ENCODE measurements around the gene SUSD6.
"Not testable (repeated sequence)": the region's sequence is repeated elsewhere in the genome, so short reads cannot be mapped to it uniquely, and the experiment has no call there.

The SUSD6 gene

GRCh38 chr14:69698572-69698971 is 87.2 kb downstream of the SUSD6 start:
- no peak for DNase-seq

- not testable (repeated sequence) for DNase-seq
Measured at GRCh38 chr14:69699243-69699642, 87.8 kb downstream of the SUSD6 start.

DNA sequence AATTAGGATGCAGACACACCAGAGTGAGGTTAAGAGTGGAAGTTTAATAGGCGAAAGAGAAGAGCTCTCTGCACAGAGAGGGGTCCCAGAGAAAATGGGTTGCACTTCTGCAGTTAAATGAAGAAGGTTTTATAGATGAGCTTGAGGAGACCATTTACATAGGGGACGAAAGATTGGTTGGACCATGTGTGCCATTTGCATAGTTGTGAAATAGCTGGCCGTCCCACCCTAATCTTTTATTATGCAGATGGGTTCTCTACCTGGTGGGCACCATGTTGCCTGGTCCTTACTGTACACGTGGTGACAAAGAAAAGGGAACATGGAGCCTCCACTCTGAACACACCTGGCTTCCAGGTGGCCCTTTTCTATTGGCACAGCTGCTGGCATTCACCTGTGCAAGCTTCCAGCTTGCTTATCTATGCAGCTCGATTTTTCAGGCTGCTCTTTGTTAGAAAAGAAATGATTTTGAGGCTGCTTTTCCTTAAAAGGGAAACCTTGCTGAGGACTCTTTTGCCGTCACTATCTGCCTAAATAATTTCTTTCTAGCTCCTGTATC is 88.4 kb downstream of the SUSD6 start:
- no peak for DNase-seq

DNA sequence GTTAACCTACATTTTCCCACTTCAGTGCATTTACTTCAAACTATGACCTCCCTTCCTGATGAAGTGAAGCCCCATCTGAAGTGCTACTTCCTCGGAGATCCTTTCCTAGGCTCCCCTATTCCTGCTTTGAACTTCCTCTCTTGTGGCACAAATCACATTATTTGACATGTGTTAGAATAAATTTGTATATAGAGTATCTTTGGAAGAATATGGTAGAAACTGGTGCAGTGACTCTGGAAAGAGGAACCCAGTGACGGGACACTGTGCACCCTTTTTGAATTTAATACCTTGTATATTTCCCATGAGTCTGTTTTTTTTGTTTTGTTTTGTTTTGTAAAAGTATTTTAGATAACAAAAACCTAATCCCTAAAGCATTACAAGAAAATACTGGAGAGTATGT is 89.2 kb downstream of the SUSD6 start:
- no peak for DNase-seq

DNA sequence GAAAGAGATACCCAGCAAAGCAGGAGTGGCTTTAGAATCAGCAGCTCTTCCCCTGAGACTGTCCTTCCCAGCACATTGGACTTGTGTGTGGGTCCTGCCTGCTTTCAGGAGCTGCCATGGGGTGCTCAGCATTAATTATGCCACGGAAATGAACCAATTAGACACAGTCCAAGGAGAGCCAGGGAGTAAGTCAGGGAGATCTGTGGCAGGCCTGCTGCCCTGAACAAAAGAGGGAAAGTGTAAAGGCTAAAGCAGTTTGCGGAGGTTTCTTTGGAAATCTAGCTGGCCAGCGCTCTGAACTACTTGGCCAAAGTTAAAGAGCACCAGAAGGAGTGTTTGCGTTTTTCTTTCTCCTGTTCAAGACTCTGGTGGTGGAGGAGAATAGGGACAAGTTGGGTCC is 89.9 kb downstream of the SUSD6 start:
- DNase-seq, result no peak

GRCh38 chr14:69701857-69702256 is 90.5 kb downstream of the SUSD6 start:
- no peak for DNase-seq

DNA sequence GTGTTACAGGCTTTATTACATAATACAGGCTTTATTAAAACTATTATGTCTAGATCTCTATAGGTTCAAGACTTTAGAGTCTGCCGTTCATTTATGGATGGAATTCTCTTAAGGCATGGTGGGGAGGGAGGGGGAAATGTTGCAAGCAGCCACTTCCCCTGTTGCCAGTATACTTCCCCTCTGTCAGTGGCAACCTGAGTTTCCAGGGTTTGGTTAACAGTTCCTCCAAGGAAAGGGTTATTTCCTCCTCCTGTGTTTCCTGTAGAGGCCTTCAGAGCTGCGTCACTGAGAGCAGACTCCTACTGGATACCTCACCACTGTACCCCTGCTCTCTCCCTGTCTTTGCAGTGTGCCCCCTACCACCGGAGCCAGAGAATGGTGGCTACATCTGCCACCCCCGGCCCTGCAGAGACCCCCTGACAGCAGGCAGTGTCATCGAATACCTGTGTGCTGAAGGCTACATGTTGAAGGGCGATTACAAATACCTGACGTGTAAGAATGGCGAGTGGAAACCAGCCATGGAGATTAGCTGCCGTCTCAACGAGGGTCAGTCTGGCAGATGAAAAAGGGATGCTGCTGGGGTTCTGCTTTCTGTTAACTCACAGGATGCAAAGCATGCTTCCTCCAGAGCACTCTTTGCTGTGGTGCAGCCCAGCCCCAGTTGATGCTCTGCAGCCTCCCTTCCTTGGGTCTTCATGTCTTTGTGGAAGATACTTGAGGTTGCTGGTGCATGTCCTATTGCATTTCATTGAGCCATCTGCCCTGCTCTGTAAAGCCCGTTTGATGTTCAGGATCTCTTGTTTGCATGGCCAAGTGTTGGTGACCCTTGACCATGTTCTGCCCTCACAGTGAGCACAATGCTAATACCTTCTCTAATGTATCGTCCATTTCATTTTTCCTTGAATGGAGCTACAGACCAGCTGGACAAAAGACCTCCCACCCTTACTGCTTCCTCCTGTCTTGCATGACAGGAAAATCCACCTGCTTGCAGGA is 91.9 kb downstream of the SUSD6 start:
- no peak for DNase-seq

GRCh38 chr14:69704319-69704718 is 92.9 kb downstream of the SUSD6 start:
- no peak for DNase-seq

GRCh38 chr14:69705706-69706105 is 94.3 kb downstream of the SUSD6 start:
- DNase-seq, result no peak

GRCh38 chr14:69708049-69708448 is 96.7 kb downstream of the SUSD6 start:
- DNase-seq, result no peak

DNA sequence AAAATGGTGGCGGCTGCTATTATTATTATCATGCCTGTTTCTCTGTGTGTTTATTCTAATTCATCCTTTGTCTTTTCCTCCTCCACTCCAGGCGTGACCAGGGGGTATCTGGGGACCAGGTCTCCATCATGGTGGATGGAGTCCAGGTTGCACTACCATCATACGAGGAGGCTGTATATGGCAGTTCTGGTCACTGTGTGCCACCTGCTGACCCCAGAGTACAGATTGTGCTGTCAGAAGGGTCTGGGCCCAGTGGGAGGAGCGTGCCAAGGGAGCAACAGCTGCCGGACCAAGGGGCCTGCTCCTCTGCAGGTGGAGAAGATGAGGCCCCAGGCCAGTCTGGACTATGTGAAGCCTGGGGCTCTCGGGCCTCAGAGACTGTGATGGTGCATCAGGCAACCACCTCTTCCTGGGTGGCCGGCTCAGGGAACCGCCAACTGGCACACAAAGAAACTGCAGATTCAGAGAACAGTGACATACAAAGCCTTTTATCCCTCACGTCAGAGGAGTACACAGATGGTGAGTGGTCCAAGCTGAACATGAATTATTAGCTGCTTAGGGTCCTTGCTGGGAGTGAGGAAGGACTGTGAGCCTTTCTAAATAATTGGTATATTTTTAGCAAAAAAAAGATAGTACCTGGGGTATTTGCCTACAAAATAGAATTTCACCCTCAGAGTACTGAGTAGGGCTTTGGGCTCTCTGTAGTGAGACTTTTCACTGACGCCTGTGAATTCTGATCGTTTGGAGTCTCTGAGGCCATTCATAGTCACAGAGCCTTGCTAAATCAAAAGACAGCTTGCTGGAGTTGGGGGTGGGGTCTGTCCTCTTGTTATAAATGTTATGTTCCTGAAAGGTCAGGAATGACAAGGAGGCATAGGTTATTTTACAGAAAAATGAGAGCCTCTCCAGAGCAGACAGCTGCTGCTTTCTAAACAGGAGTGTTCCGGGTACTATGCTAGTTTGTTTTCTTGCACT is 97.5 kb downstream of the SUSD6 start:
- DNase-seq, result no peak

DNA sequence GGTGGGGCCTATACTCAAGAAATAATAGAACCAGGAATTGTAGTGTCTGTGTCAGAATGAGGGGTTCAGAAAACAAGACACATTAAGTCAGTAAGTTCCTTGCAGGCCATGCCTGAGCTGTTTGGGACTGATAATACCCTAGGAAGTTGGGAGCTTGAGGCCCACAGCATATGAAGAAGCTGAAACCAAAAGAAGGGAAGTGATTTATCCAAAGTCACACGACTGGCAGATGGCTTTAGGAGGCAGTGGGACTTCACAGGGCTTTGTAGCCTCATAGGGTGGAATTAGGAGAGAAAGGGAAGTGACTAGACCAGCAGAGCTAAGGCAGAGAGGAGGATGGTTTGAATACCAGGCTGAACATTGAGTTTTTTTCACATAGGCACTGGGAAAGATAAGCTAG is 99.0 kb downstream of the SUSD6 start:
- no peak for DNase-seq

- DNase-seq, result no peak
Measured at GRCh38 chr14:69711065-69711464, 99.7 kb downstream of the SUSD6 start.

DNA sequence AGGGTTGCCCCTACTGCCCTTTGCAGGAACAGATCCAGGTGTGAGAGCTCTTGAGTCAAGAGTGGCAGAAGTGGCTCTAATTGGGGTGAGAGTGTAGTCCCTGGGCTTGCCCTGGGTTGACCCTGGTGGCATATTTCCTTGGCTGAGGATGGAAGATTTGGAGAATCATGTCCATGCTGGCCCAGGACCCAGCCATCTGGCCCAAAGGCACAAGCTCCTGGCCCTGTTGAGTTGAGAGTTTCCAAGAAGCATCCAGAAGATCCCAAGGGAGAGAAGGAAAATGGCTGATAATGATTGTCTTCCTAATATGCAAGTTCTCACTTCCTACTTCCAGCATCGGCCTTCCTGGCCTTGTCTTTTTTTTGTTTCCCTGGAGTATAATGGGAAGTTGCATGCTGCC is 100.1 kb downstream of the SUSD6 start:
- no peak for DNase-seq

- no peak for DNase-seq
Measured at GRCh38 chr14:69711881-69712560, 100.6 kb downstream of the SUSD6 start.

GRCh38 chr14:69712599-69713088 is 101.2 kb downstream of the SUSD6 start:
- no peak for DNase-seq

GRCh38 chr14:69713209-69713781 is 101.9 kb downstream of the SUSD6 start:
- no peak for DNase-seq

- DNase-seq, result no peak
Measured at GRCh38 chr14:69713993-69714679, 102.7 kb downstream of the SUSD6 start.

- DNase-seq, result no peak
Measured at GRCh38 chr14:69715725-69716477, 104.5 kb downstream of the SUSD6 start.

DNA sequence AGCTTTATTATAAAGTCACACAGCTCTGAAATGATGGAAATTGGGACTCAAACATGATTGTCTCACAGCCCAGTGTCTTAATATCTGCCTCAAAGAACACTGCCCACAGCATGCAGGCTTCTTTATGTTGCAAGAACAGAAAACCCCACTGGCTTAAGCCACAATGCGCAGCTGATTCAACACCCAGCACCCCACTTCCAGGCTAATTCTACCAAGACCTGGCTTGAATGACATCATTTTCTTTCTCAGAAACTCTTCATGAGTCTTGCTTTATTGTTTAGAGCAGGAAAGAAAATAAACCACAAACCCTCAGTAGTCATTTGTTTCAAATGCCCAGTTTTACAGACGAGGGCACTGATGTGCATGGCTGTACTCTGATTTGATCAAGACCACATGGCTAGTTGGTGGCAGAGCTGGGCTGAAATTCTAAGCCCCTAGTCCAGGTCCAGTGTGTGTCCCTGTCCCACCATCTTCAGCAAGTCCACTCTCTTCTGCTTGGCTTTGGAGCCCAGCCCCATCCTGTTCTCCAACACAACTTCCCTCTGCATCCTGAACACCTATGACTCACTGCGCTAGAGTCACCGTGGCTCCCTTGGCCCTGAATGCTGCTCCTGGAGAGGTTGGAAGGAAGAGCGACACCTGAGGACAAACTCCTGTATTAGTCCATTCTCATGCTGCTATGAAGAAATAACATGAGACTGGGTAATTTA is 105.2 kb downstream of the SUSD6 start:
- no peak for DNase-seq

All from activated gamma-delta T cell (primary cell).